Liver (tissue), 3 donors: ENCODE data around the gene FAM98B.

Source experiments
- CTCF ChIP-seq: fragments of 150-350 bp; IDR thresholded peaks from 2 replicates; pipeline ENCODE4 v1.5.1; 2017; ENCODE audit warnings: improper control_type of control experiment, low read depth, low read length; ENCODE audit not compliant: missing input control
- JUND ChIP-seq, 2 donors: IDR thresholded peaks; 2 replicates each; pipeline ENCODE4 v1.6.1; 2016; ENCODE audit warnings: antibody characterized with exemption in 2 of 2
- NR2F2 ChIP-seq: IDR thresholded peaks from 2 replicates; pipeline ENCODE4 v1.6.1; 2016; ENCODE audit warnings: antibody characterized with exemption
- SP1 ChIP-seq: IDR thresholded peaks from 2 replicates; pipeline ENCODE4 v1.6.1; 2018; ENCODE audit warnings: antibody characterized with exemption, mild to moderate bottlenecking
- TAF1 ChIP-seq: conservative IDR thresholded peaks from 2 replicates; pipeline ENCODE4 v1.6.1; 2016; ENCODE audit warnings: antibody characterized with exemption, mild to moderate bottlenecking
- donor health status: healthy.
- donor health status: healthy.

DNA sequence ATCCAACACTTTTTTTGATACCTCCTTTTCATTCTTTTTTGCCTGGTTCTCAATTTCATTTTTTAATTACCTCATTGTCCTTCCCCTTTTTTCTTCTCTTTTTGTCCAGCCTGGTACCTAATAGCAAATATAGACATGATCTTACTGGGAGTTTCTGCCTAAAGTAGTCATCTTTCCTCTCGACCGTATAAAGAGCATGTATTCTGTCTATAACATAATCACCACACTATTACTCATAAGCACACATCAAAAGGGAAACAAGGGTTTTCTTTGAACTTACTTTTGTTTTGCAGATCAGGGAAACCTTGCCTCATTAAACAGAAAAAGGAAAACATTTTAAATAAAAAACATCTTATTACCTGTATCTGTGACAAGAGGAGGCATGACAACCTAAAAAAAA, 33.0 kb downstream of the FAM98B start:
- no peak for TF ChIP-seq JUND (IDR thresholded peaks at IDR 0.05)
- TF ChIP-seq TAF1: no peak
- TF ChIP-seq CTCF: no peak
- TF ChIP-seq SP1: no peak
- TF ChIP-seq NR2F2: no peak
